Neuronal stem cell (in vitro differentiated cells): ENCODE measurements around the gene TMCO4.

Source experiments
- DNase-seq: peaks from one replicate; pipeline ENCODE4 v3.0.0-alpha.2; 2013; ENCODE audit warnings: low spot score
- H2AFZ ChIP-seq: one replicate; pipeline ENCODE4 v1.6.1; 2013; ENCODE audit warnings: mild to moderate bottlenecking, low read length, inconsistent platforms
- H2AK5ac ChIP-seq: 2 replicates; pipeline ENCODE4 v1.6.1; 2013; ENCODE audit warnings: low read depth, mild to moderate bottlenecking, inconsistent platforms, low read length, moderate library complexity, mixed read lengths
- H2BK120ac ChIP-seq: 2 replicates; pipeline ENCODE4 v1.6.1; 2013; ENCODE audit warnings: low read depth, mild to moderate bottlenecking, inconsistent platforms, low read length, moderate library complexity, mixed read lengths
- H2BK12ac ChIP-seq: one replicate; pipeline ENCODE4 v1.6.1; 2013; ENCODE audit warnings: low read length, inconsistent platforms
- H2BK15ac ChIP-seq: 2 replicates; pipeline ENCODE4 v1.6.1; 2013; ENCODE audit warnings: mild to moderate bottlenecking, low read length, inconsistent platforms, mixed read lengths
- H2BK5ac ChIP-seq: one replicate; pipeline ENCODE4 v1.6.1; 2013; ENCODE audit warnings: inconsistent platforms, mild to moderate bottlenecking, low read length, moderate library complexity
- H3K14ac ChIP-seq: one replicate; pipeline ENCODE4 v1.6.1; 2013; ENCODE audit warnings: low read length, inconsistent platforms
- H3K18ac ChIP-seq: 2 replicates; pipeline ENCODE4 v1.6.1; 2013; ENCODE audit warnings: low read length, inconsistent platforms
- H3K23ac ChIP-seq: 2 replicates; pipeline ENCODE4 v1.6.1; 2013; ENCODE audit warnings: low read depth, mild to moderate bottlenecking, mixed read lengths, low read length, inconsistent platforms; ENCODE audit not compliant: poor library complexity
- H3K27ac ChIP-seq: replicated peaks from 3 replicates; pipeline ENCODE4 v1.5.1; 2013; ENCODE audit warnings: low read length, inconsistent platforms
- H3K27me3 ChIP-seq, 3 experiments: 2 replicates each; pipeline ENCODE4 v1.6.1; 2013; ENCODE audit warnings: low read length in 3 of 3, mild to moderate bottlenecking in 2 of 3, inconsistent platforms in 1 of 3, low read depth in 1 of 3, mixed read lengths in 1 of 3, moderate library complexity in 1 of 3; ENCODE audit not compliant: control insufficient read depth in 3 of 3, insufficient read depth in 3 of 3
- H3K36me3 ChIP-seq, 2 donors: replicated peaks in 1 of 2; 2 replicates each; pipeline ENCODE4 v1.6.1; 2013; ENCODE audit warnings: low read length in 2 of 2; ENCODE audit not compliant: control insufficient read depth in 2 of 2, insufficient read depth in 2 of 2
- H3K4ac ChIP-seq: 2 replicates; pipeline ENCODE4 v1.6.1; 2013; ENCODE audit warnings: inconsistent platforms, mild to moderate bottlenecking, low read length, moderate library complexity
- H3K4me1 ChIP-seq, 2 donors: 1 replicate in 1 of 2; 2 replicates in 1 of 2; pipeline ENCODE4 v1.6.1; 2013; ENCODE audit warnings: low read length in 2 of 2, low read depth in 1 of 2; ENCODE audit not compliant: control insufficient read depth in 2 of 2, insufficient read depth in 1 of 2
- H3K4me2 ChIP-seq: one replicate; pipeline ENCODE4 v1.6.1; 2013; ENCODE audit warnings: mild to moderate bottlenecking, low read length, inconsistent platforms; ENCODE audit not compliant: insufficient read depth, poor library complexity, severe bottlenecking
- H3K4me3 ChIP-seq, 2 donors: 2 replicates each; pipeline ENCODE4 v1.5.1; 2013; ENCODE audit warnings: low read length in 2 of 2, mild to moderate bottlenecking in 2 of 2, inconsistent platforms in 1 of 2, moderate library complexity in 1 of 2
- H3K79me1 ChIP-seq: one replicate; pipeline ENCODE4 v1.6.1; 2013; ENCODE audit warnings: low read depth, mild to moderate bottlenecking, inconsistent platforms, low read length, moderate library complexity
- H3K9ac ChIP-seq: one replicate; pipeline ENCODE4 v1.6.1; 2013; ENCODE audit warnings: mild to moderate bottlenecking, low read depth, low read length, inconsistent platforms; ENCODE audit not compliant: poor library complexity
- H3K9me3 ChIP-seq, 2 donors: replicated peaks in 1 of 2; 2 replicates each; pipeline versions ENCODE3 to v1.6.1; 2013; ENCODE audit warnings: low read length in 2 of 2, mild to moderate bottlenecking in 2 of 2, inconsistent platforms in 1 of 2, low read depth in 1 of 2, mixed read lengths in 1 of 2, moderate library complexity in 1 of 2; ENCODE audit not compliant: control insufficient read depth in 2 of 2, insufficient read depth in 1 of 2
- H4K8ac ChIP-seq: one replicate; pipeline ENCODE4 v1.6.1; 2013; ENCODE audit warnings: low read depth, mild to moderate bottlenecking, inconsistent platforms, low read length, moderate library complexity
- H4K91ac ChIP-seq: one replicate; pipeline ENCODE4 v1.6.1; 2013; ENCODE audit warnings: low read length, low read depth, mild to moderate bottlenecking, inconsistent platforms; ENCODE audit not compliant: poor library complexity
- WGBS, 2 donors: extraction: QIAGEN DNeasy Blood & Tissue Kit; methylation state at CpG; one replicate each; pipeline ENCODE4 v1.1.7; 2013; ENCODE audit warnings: missing lambda C conversion rate in 2 of 2, mixed read lengths in 1 of 2; ENCODE audit not compliant: insufficient read length in 2 of 2, insufficient replicate concordance in 1 of 2; ENCODE audit errors: extremely low coverage in 2 of 2; 5-methylcytosine and 5-hydroxymethylcytosine counted together

Gene TMCO4

DNA sequence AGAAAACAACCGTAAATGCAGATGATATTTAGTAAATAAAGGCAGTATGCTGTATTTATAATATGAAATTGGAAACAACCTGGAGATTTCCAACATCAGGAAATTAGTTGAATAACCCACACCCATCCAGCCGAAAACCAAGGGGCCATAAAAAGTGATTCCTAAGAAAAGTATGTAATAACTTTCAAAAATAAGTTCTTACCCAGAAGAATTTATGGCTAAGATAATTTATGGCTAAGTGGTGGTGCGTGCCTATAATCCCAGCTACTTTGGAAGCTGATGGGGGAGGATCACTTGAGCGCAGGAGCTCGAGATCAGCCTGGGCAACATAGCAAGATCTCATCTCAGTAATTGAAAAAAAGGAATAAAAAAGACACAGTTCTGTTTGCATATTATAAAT lies 43.2 kb downstream of the TMCO4 start:
- Histone ChIP-seq H3K18ac (no peak overlapping the region), H3K4me2 (no peak overlapping the region), H3K4me1 (no peaks in the 10 kb centered on the region), H4K8ac (no peak overlapping the region), H2BK15ac (no peak overlapping the region), H3K14ac (no peak overlapping the region), H3K79me1 (no peaks in the 10 kb centered on the region), H3K9me3 (no peaks in the 10 kb centered on the region), H3K23ac (no peak overlapping the region), H2BK5ac (no peak overlapping the region), H2BK120ac (no peak overlapping the region), H3K27ac (no peak overlapping the region), H2AFZ (no peak overlapping the region), H2AK5ac (no peak overlapping the region), H3K27me3 (peaks cover 0 to 49% (median 0%) of the 10 kb centered on the region in 3 experiments), H3K4ac (no peak overlapping the region), H2BK12ac (no peak overlapping the region), H4K91ac (no peak overlapping the region), H3K4me3 (no peak overlapping the region), H3K36me3 (no peaks in the 10 kb centered on the region), H3K9ac (no peak overlapping the region)
- no peak for DNase-seq
- WGBS, 2 donors: no CpG with 5 or more reads among the region's 5 CpGs

DNA sequence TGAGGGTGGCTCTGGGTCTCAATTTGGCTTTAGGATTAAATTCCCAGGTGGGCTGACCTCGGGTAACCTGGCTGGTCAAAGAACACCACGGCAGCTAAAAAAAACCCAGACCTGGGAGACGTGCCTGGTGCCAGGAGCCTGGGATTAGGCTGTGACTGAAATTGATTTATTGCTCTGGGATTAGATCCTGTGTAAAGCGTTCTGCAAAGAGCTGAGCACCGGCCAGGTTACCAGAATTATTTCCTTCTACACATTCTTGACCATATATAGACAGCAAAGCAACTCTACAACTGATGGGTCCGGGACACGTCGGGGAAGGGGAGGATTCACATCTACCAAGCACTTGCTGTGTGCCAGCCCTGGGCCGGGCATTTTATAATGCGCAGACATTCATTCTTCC lies 45.2 kb downstream of the TMCO4 start:
- H3K36me3 ChIP-seq: no peaks in the 10 kb centered on the region
- H3K9me3 ChIP-seq: no peaks in the 10 kb centered on the region
- no peak overlapping the region for H3K14ac ChIP-seq
- no peak overlapping the region for H2BK5ac ChIP-seq
- no peak overlapping the region for H3K9ac ChIP-seq
- H2AFZ ChIP-seq: no peak overlapping the region
- no peak overlapping the region for H3K4me2 ChIP-seq
- no peak overlapping the region for H3K23ac ChIP-seq
- H4K91ac ChIP-seq: no peak overlapping the region
- no peak overlapping the region for H2AK5ac ChIP-seq
- no peak overlapping the region for H4K8ac ChIP-seq
- no peaks in the 10 kb centered on the region for H3K4me1 ChIP-seq
- no peak overlapping the region for H3K18ac ChIP-seq
- H3K27me3 ChIP-seq: peaks cover 0 to 52% (median 0%) of the 10 kb centered on the region in 3 experiments
- no peaks in the 10 kb centered on the region for H3K79me1 ChIP-seq
- no CpG with 5 or more reads among the region's 10 CpGs for WGBS, 2 donors
- no peak for DNase-seq
- H3K4me3 ChIP-seq: no peak overlapping the region
- no peak overlapping the region for H2BK120ac ChIP-seq
- H3K27ac ChIP-seq: no peak overlapping the region
- H2BK12ac ChIP-seq: no peak overlapping the region
- no peak overlapping the region for H3K4ac ChIP-seq
- no peak overlapping the region for H2BK15ac ChIP-seq

DNA sequence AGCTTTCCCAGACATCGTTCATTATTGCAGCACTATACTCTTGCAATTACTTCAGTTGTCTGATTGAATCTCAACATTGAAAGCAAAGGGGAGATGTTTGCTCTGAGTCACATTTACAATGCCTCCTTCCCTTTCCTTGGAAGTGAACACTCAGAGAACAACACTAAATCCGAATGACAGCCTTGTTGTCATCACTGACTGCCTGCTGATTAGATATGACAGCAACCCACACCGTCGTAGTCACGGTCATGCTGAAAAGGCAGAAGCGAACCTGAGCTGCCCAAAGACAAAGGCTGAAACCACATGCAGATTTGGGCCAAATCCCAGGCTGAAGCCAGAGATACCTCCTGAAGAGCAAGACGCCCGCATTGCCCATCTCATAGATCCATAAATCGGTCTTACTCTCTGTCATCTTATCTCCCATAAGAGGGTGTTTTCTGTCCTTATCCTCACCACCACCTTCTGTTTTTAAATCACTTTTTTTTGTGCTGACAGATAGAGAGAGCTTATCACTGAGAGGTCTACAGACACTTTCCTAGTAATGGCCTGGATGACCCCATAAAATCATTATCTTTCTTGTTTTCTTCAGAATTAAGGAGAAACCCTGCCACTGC lies 47.5 kb downstream of the TMCO4 start:
- Histone ChIP-seq H2BK15ac (no peak overlapping the region), H3K27me3 (peaks cover 0 to 51% (median 0%) of the 10 kb centered on the region in 3 experiments), H3K4me2 (no peak overlapping the region), H3K79me1 (no peaks in the 10 kb centered on the region), H3K4ac (no peak overlapping the region), H3K18ac (no peak overlapping the region), H3K9ac (no peak overlapping the region), H2BK5ac (no peak overlapping the region), H3K9me3 (no peaks in the 10 kb centered on the region), H3K14ac (no peak overlapping the region), H3K27ac (no peak overlapping the region), H2BK12ac (no peak overlapping the region), H4K91ac (no peak overlapping the region), H2AK5ac (no peak overlapping the region), H3K4me1 (no peaks in the 10 kb centered on the region), H4K8ac (no peak overlapping the region), H3K4me3 (no peak overlapping the region), H2AFZ (no peak overlapping the region), H2BK120ac (no peak overlapping the region), H3K23ac (no peak overlapping the region), H3K36me3 (no peaks in the 10 kb centered on the region)
- WGBS, 2 donors: no CpG with 5 or more reads among the region's 9 CpGs
- DNase-seq: no peak

DNA sequence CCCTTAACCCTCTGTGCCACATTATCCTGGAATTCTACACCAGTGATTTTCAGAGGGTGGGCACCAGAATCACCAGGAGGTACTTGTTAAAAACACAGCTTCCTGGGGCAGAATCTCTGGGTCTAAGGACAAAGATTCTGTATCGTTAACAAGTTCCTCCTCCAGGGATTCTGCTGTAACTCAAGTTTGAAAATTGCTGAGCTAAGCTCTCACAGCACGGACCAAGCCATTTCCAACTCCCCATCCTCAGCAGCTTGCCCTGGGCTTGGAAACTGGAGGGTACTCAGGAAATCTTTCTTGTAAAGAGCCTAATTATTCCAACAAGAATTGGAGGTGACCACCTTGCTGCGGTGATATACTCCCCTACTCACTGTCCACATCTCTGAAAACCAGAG lies 48.8 kb downstream of the TMCO4 start:
- no peaks in the 10 kb centered on the region for H3K4me1 ChIP-seq
- WGBS, 2 donors: no CpG with 5 or more reads among the region's 3 CpGs
- H3K79me1 ChIP-seq: no peaks in the 10 kb centered on the region
- H3K27ac ChIP-seq: no peak overlapping the region
- no peak overlapping the region for H3K4me2 ChIP-seq
- H3K27me3 ChIP-seq: peaks cover 0 to 59% (median 0%) of the 10 kb centered on the region in 3 experiments
- no peak overlapping the region for H2BK5ac ChIP-seq
- no peak for DNase-seq
- no peak overlapping the region for H2BK15ac ChIP-seq
- no peak overlapping the region for H2AFZ ChIP-seq
- H3K18ac ChIP-seq: no peak overlapping the region
- H3K9ac ChIP-seq: no peak overlapping the region
- H3K9me3 ChIP-seq: no peaks in the 10 kb centered on the region
- no peak overlapping the region for H4K91ac ChIP-seq
- H3K4me3 ChIP-seq: no peak overlapping the region
- H3K23ac ChIP-seq: no peak overlapping the region
- H3K4ac ChIP-seq: no peak overlapping the region
- H2BK120ac ChIP-seq: no peak overlapping the region
- no peak overlapping the region for H2AK5ac ChIP-seq
- H3K14ac ChIP-seq: no peak overlapping the region
- no peak overlapping the region for H2BK12ac ChIP-seq
- no peaks in the 10 kb centered on the region for H3K36me3 ChIP-seq
- H4K8ac ChIP-seq: no peak overlapping the region
